WTC11 (cell line): ENCODE measurements around the gene ZSWIM6.

ENCODE experiments used
- CREB1 ChIP-seq: sonication (generic); formaldehyde crosslinking; IDR thresholded peaks from 2 replicates; pipeline ENCODE4 v1.8.0; 2023; ENCODE audit warnings: mild to moderate bottlenecking, missing genetic modification reagents
- CTCF ChIP-seq: fragments of 200-600 bp; IDR thresholded peaks from 2 replicates; pipeline ENCODE4 v1.8.0; 2022; ENCODE audit warnings: antibody characterized with exemption
- FOXK1 ChIP-seq: sonication (generic); formaldehyde crosslinking; IDR thresholded peaks from 2 replicates; pipeline ENCODE4 v1.8.0; 2022; ENCODE audit warnings: mild to moderate bottlenecking, moderate library complexity, missing genetic modification reagents
- IRF1 ChIP-seq: sonication (generic); formaldehyde crosslinking; IDR thresholded peaks from 2 replicates; pipeline ENCODE4 v1.8.0; 2023; ENCODE audit warnings: missing genetic modification reagents
- NR2C2 ChIP-seq: sonication (generic); formaldehyde crosslinking; IDR thresholded peaks from 2 replicates; pipeline ENCODE4 v1.8.0; 2022; ENCODE audit warnings: mild to moderate bottlenecking, missing genetic modification reagents
- RORB ChIP-seq: fragments of 250-450 bp; sonication (Bioruptor Pico); IDR thresholded peaks from 2 replicates; pipeline ENCODE4 v1.9.0; 2021; ENCODE audit warnings: mild to moderate bottlenecking
- ZNF263 ChIP-seq: sonication (generic); formaldehyde crosslinking; IDR thresholded peaks from 2 replicates; pipeline ENCODE4 v1.8.1; 2022; ENCODE audit warnings: low read depth, mild to moderate bottlenecking, moderate library complexity, missing genetic modification reagents
- ZNF512 ChIP-seq: sonication (generic); formaldehyde crosslinking; IDR thresholded peaks from 2 replicates; pipeline ENCODE4 v1.8.1; 2022; ENCODE audit warnings: missing genetic modification reagents, borderline replicate concordance
- ZSCAN18 ChIP-seq: fragments of 250-450 bp; sonication (Bioruptor Pico); IDR thresholded peaks from 2 replicates; pipeline ENCODE4 v2.1.2; 2022; ENCODE audit warnings: mild to moderate bottlenecking, moderate library complexity

- no peak for TF ChIP-seq ZSCAN18 (CRISPR knock-in tag)
- TF ChIP-seq CREB1 (CRISPR knock-in tag), result no peak
- TF ChIP-seq ZNF263, result no peak
- no peak for TF ChIP-seq CTCF
- no peak for TF ChIP-seq NR2C2 (CRISPR knock-in tag)
- TF ChIP-seq FOXK1 (CRISPR knock-in tag), result no peak
- TF ChIP-seq IRF1 (CRISPR knock-in tag), result no peak
- TF ChIP-seq ZNF512 (CRISPR knock-in tag), result no peak
- TF ChIP-seq RORB (CRISPR knock-in tag), result no peak
These were observed 129.9 kb downstream of the ZSWIM6 start for GRCh38 chr5:61461926-61462325.
